A549 treated with CORT108297 at 1 μM for 4 hours (cell line): ENCODE results near the gene FAM185A. TPM values are rescaled to one million over a fixed set of nuclear protein-coding genes. Genes with fewer than 3 reads are reported as not detected.

Experiments used
- total RNA-seq: library from RNA; stranded (reverse); fragments of 200-300 nt; extraction: Qiagen RNA extraction; gene quantifications from 5 replicates; pipeline ENCODE4 v1.2.3, GENCODE V29; 2022

Gene FAM185A
- 6.9 to 7.7 TPM (median 7.3 TPM) in 5 replicates for total RNA-seq

DNA sequence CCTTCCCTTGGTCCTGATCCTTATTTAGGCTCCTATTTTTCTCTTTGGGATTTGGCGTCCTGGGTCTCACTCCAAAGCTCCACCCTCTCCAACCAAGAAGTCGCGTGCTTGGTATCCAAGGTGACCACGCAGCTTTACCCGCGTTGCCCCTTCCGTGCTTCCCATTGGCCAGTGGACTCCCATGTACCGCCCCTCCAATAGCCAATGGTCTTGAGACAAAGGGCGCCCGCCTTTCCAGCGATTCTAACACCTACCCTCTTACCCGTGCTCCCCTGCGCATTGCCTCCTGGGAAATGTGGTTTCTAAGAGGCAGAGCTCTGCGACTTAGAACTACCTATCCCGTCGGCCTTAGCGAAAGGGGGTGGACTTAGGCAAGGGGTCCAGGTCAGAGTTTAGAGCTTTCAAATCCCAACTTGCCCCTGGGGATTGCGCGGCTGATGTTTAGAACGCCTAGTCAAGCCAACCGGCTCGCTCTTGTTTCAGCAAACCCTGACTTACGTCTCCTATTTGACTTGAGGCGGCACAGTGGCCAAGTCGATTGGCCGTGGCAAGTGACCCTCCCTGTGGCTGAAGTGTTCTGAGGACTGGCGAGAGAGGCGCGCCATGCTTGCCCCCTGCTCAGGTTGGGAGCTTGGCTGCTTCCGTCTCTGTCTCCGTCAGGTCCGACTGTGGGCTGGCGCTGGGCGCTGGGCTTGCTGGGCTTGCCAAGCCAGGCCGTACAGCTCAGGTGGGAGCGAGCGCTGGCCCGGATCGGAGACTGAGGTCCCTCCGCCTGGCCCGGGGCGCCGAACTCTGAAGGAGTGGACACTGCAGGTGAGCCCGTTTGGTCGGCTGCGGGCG is at the start of gene FAM185A:
FAM185A (plus strand) TSS at position 395 of the 840 bp plus-strand sequence; CDS start at position 604, 209 bp downstream.

Other genes starting within 250 kb of the FAM185A start
- 1.4 to 1.8 TPM (median 1.6 TPM) in 5 replicates for gene RASA4B, start 231.2 kb upstream of the FAM185A start, total RNA-seq
- gene UPK3BL2, start 205.3 kb upstream of the FAM185A start, total RNA-seq, result 2.1 to 3.8 TPM (median 2.7 TPM) in 5 replicates
- not detected in 5 replicates for gene SPDYE2, start 197.8 kb upstream of the FAM185A start, total RNA-seq
- gene POLR2J3, start 176.4 kb upstream of the FAM185A start, total RNA-seq, result 16.8 to 37.3 TPM (median 29.9 TPM) in 5 replicates
- gene RASA4, start 132.2 kb upstream of the FAM185A start, total RNA-seq, result 1.7 to 2.4 TPM (median 2.2 TPM) in 5 replicates
- gene UPK3BL1, start 106.2 kb upstream of the FAM185A start, total RNA-seq, result 7.9 to 14.2 TPM (median 13.0 TPM) in 5 replicates
- not detected in 5 replicates for gene SPDYE2B, start 98.7 kb upstream of the FAM185A start, total RNA-seq
- gene POLR2J2, start 77.3 kb upstream of the FAM185A start, total RNA-seq, result 0.10 to 0.75 TPM (median 0.52 TPM) in 5 replicates
- 0.03 to 0.16 TPM (median 0.11 TPM) in 4 of 5 replicates, not detected in the other for gene LRRC17, start 164.0 kb downstream of the FAM185A start, total RNA-seq